ENCODE measurements around the gene GALNT10.

- TF ChIP-seq SP1 (IDR thresholded peaks at IDR 0.05), result no peak
- no peak for TF ChIP-seq HDGF (IDR thresholded peaks at IDR 0.05; ENCODE audit: borderline replicate concordance)
- no peak for TF ChIP-seq TARDBP (IDR thresholded peaks at IDR 0.05)
- TF ChIP-seq, protein P1, sequence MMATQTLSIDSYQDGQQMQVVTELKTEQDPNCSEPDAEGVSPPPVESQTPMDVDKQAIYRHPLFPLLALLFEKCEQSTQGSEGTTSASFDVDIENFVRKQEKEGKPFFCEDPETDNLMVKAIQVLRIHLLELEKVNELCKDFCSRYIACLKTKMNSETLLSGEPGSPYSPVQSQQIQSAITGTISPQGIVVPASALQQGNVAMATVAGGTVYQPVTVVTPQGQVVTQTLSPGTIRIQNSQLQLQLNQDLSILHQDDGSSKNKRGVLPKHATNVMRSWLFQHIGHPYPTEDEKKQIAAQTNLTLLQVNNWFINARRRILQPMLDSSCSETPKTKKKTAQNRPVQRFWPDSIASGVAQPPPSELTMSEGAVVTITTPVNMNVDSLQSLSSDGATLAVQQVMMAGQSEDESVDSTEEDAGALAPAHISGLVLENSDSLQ (IDR thresholded peaks at IDR 0.05), result no peak
- no peak for TF ChIP-seq CTBP1 (IDR thresholded peaks at IDR 0.05; ENCODE audit: borderline replicate concordance)
- no peak for TF ChIP-seq ELF4 (IDR thresholded peaks at IDR 0.05)
- TF ChIP-seq NFRKB (IDR thresholded peaks at IDR 0.05), result no peak
These were observed 64.4 kb downstream of the GALNT10 start for GRCh38 chr5:154254896-154255295.
